Breast epithelium (tissue), 4 donors: Measurements from ENCODE around the gene C3orf70. TPM values are rescaled to one million over a fixed set of nuclear protein-coding genes. Genes with fewer than 3 reads are reported as not detected.

Experiments used
- DNase-seq, 2 donors: peaks; one replicate each; pipeline ENCODE4 v3.0.0-alpha.2; 2019; ENCODE audit warnings: low spot score in 2 of 2
- H3K27ac ChIP-seq, 2 donors: fragments of 200-600 bp; sonication (generic) in 1 of 2; one replicate each; pipeline ENCODE4 v1.5.1; 2016 to 2019; ENCODE audit warnings: mild to moderate bottlenecking in 1 of 2
- H3K27me3 ChIP-seq, 2 donors: fragments of 200-600 bp; sonication (generic) in 1 of 2; one replicate each; pipeline versions ENCODE4 v1.5.1 to v1.6.0; 2017 to 2019; ENCODE audit warnings: control low read depth in 1 of 2, mild to moderate bottlenecking in 1 of 2
- H3K36me3 ChIP-seq: fragments of 200-600 bp; one replicate; pipeline ENCODE4 v1.5.1; 2019
- H3K4me1 ChIP-seq, 2 donors: fragments of 200-600 bp; sonication (generic); one replicate each; pipeline ENCODE4 v1.5.1; 2016 to 2019; ENCODE audit warnings: control low read depth in 1 of 2
- H3K4me3 ChIP-seq, 3 donors: fragments of 200-600 bp; sonication (generic); 1 replicate in 2 of 3; 2 replicates in 1 of 3; pipeline ENCODE4 v1.5.1; 2016 to 2019; ENCODE audit warnings: mild to moderate bottlenecking in 3 of 3, moderate library complexity in 2 of 3
- H3K9me3 ChIP-seq, 2 donors: fragments of 200-600 bp; sonication (generic) in 1 of 2; one replicate each; pipeline ENCODE4 v1.5.1; 2016 to 2019; ENCODE audit warnings: control low read depth in 1 of 2
- CTCF ChIP-seq, 3 donors: fragments of 450-650 bp; IDR thresholded peaks; one replicate each; pipeline ENCODE4 v1.5.1; 2016 to 2017; ENCODE audit warnings: antibody characterized with exemption in 3 of 3, mild to moderate bottlenecking in 3 of 3, moderate library complexity in 3 of 3
- POLR2A ChIP-seq: fragments of 450-650 bp; IDR thresholded peaks from one replicate; pipeline ENCODE4 v1.6.1; 2016; ENCODE audit warnings: antibody characterized with exemption, mild to moderate bottlenecking, moderate library complexity
- POLR2AphosphoS5 ChIP-seq, 3 donors: sonication (generic); formaldehyde crosslinking; IDR thresholded peaks; one replicate each; pipeline ENCODE4 v1.6.1; 2017; ENCODE audit warnings: antibody characterized with exemption in 3 of 3
- intact Hi-C: fragments of 100-400 bp; cut with DNase I; formaldehyde crosslinking; loops from one replicate; pipeline ENCODE4 v1.15.1; 2023; ENCODE audit warnings: low total_unique reads
- total RNA-seq, 3 donors: library from RNA; depleted of rRNA; stranded (reverse); fragments of >200 nt; gene quantifications; one replicate each; pipeline ENCODE4 v1.1.0, GENCODE V29; 2016

The C3orf70 gene
- total RNA-seq, 3 donors from 2014 or later, result 1.3 to 4.8 (median 3.8) TPM

GRCh38 chr3:185172086-185173049, 19.5 kb upstream of the C3orf70 start:
- Histone ChIP-seq H3K27ac (no peak overlapping the region), H3K36me3 (no peaks in the 10 kb centered on the region), H3K4me3 (no peak overlapping the region), H3K9me3 (no peaks in the 10 kb centered on the region), H3K4me1 (no peaks in the 10 kb centered on the region), H3K27me3 (no peaks in the 10 kb centered on the region)
- TF ChIP-seq POLR2AphosphoS5 (IDR thresholded peaks at IDR 0.05) (no peak), POLR2A (no peak), CTCF (IDR thresholded peaks at IDR 0.05) (no peak)
- no peak for DNase-seq
- intact Hi-C loops, result no loop called here

GRCh38 chr3:185164428-185165217, 11.8 kb upstream of the C3orf70 start:
- no peaks in the 10 kb centered on the region for H3K36me3 ChIP-seq
- no peak for TF ChIP-seq POLR2A
- TF ChIP-seq CTCF (IDR thresholded peaks at IDR 0.05), result no peak
- no peaks in the 10 kb centered on the region for H3K27me3 ChIP-seq
- no peaks in the 10 kb centered on the region for H3K4me1 ChIP-seq
- no peak overlapping the region for H3K4me3 ChIP-seq
- intact Hi-C loops, result no loop called here
- no peak for DNase-seq
- H3K27ac ChIP-seq, result no peak overlapping the region
- no peaks in the 10 kb centered on the region for H3K9me3 ChIP-seq

DNA sequence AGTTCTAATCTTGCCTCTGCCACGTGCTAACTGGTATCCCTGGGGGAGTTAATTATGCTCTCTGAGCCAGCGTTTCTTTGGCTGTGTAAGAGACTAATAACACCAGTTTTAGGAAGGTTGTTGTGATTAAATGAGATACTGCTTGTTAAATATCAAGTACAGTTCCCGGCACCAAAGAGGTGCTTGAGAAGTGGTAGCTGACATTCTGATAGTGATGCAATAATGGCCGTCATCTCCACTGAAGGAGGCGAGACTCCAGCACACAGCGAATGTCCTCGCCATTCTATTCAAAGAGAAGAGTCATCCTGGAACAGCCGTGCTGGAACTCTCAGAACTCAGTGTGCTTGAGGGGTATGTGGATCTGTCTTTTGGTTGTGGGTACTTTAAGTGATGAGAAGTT, 9.8 kb upstream of the C3orf70 start:
- intact Hi-C loops, result no loop called here
- H3K27me3 ChIP-seq, result no peaks in the 10 kb centered on the region
- H3K9me3 ChIP-seq, result no peaks in the 10 kb centered on the region
- no peak overlapping the region for H3K4me3 ChIP-seq
- no peak overlapping the region for H3K27ac ChIP-seq
- no peaks in the 10 kb centered on the region for H3K4me1 ChIP-seq
- DNase-seq, result no peak
- H3K36me3 ChIP-seq, result no peaks in the 10 kb centered on the region
- TF ChIP-seq CTCF (IDR thresholded peaks at IDR 0.05) (no peak), POLR2A (no peak)

DNA sequence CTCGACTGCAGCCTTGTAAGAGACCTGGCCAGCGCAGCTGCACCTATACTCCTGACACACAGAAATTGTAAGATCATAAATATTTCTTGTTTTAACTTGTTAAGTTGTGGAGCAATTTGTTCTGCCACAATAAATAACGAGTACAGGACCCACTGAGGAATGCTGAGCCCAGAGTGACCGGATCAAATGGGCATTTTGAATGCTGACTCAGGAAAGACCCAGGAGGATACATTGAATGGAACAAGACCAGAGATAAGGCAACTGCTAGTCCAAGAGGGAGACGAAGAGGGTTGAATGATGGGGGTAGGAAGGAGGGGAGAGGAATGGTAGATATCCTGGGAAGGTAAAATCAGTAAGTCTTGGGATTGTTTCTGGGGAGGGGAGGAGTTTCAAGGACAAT, 8.9 kb upstream of the C3orf70 start:
- intact Hi-C loops, result no loop called here
- no peaks in the 10 kb centered on the region for H3K9me3 ChIP-seq
- H3K4me3 ChIP-seq, result no peak overlapping the region
- DNase-seq, result no peak
- H3K36me3 ChIP-seq, result no peaks in the 10 kb centered on the region
- no peak overlapping the region for H3K27ac ChIP-seq
- no peaks in the 10 kb centered on the region for H3K4me1 ChIP-seq
- TF ChIP-seq CTCF (IDR thresholded peaks at IDR 0.05), result no peak
- TF ChIP-seq POLR2AphosphoS5 (IDR thresholded peaks at IDR 0.05), result no peak
- no peak for TF ChIP-seq POLR2A
- H3K27me3 ChIP-seq, result no peaks in the 10 kb centered on the region

- H3K4me3 ChIP-seq, result no peak overlapping the region
- H3K27ac ChIP-seq, result no peak overlapping the region
- TF ChIP-seq POLR2AphosphoS5 (IDR thresholded peaks at IDR 0.05), result no peak
- no peak for TF ChIP-seq POLR2A
- TF ChIP-seq CTCF (IDR thresholded peaks at IDR 0.05), result no peak
- peaks cover 0 to 6% of the 10 kb centered on the region in 2 donors for H3K4me1 ChIP-seq
- H3K9me3 ChIP-seq, result no peaks in the 10 kb centered on the region
- H3K36me3 ChIP-seq, result no peaks in the 10 kb centered on the region
- no peak for DNase-seq
- H3K27me3 ChIP-seq, result peaks cover 2 to 3% of the 10 kb centered on the region in 2 donors
- intact Hi-C loops, result no loop called here
Measured at GRCh38 chr3:185157347-185157746, 4.5 kb upstream of the C3orf70 start.
